ENCODE data around the gene PON2. TPM values are rescaled to one million over a fixed set of nuclear protein-coding genes. Genes with fewer than 3 reads are reported as not detected.

PON2 gene
- total and polyA plus RNA-seq, 8 donors: 10.5 to 48.3 (median 20.9) TPM

DNA sequence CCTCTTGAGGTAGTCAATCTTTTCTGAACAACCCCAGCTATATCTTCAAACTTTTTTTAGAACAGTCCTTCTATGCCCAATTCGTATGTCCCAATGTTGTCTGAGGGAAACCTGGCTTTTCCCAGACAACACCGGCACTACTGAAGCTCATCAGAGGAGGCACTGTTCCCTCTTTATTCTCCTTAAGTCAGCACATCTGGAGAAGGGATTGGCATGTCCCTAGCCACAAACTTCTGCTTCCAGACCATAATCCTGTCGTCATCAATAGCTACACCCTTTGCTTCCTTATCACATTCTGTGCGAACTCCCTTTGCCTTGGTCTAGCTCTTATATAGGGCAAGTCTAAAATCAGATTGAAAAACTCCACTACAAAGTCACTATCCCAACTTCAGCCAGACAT, 61.5 kb downstream of the PON2 start:
- Histone ChIP-seq H3K4me3 (no peak overlapping the region), H3K27me3 (no peaks in the 10 kb centered on the region), H3K9me3 (no peaks in the 10 kb centered on the region), H3K36me3 (no peaks in the 10 kb centered on the region), H3K4me1 (no peaks in the 10 kb centered on the region), H3K27ac (no peak overlapping the region)
- 78 to 87% methylated on average over 4 of the region's 4 CpGs for WGBS, 2 donors
- ATAC-seq: no peak
- no peak for DNase-seq
- TF ChIP-seq, protein P1, sequence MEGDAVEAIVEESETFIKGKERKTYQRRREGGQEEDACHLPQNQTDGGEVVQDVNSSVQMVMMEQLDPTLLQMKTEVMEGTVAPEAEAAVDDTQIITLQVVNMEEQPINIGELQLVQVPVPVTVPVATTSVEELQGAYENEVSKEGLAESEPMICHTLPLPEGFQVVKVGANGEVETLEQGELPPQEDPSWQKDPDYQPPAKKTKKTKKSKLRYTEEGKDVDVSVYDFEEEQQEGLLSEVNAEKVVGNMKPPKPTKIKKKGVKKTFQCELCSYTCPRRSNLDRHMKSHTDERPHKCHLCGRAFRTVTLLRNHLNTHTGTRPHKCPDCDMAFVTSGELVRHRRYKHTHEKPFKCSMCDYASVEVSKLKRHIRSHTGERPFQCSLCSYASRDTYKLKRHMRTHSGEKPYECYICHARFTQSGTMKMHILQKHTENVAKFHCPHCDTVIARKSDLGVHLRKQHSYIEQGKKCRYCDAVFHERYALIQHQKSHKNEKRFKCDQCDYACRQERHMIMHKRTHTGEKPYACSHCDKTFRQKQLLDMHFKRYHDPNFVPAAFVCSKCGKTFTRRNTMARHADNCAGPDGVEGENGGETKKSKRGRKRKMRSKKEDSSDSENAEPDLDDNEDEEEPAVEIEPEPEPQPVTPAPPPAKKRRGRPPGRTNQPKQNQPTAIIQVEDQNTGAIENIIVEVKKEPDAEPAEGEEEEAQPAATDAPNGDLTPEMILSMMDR (IDR thresholded peaks at IDR 0.05): no peak
- intact Hi-C loops (cut with DNase I): no loop called here
- FAIRE-seq: no peak

GRCh38 chr7:95368235-95368634, 66.6 kb downstream of the PON2 start:
- Histone ChIP-seq H3K36me3 (no peaks in the 10 kb centered on the region), H3K4me1 (no peaks in the 10 kb centered on the region), H3K27me3 (no peaks in the 10 kb centered on the region), H3K4me3 (no peak overlapping the region), H3K9me3 (no peaks in the 10 kb centered on the region), H3K27ac (no peak overlapping the region)
- 83 to 85% methylated on average over 3 of the region's 3 CpGs for WGBS, 2 donors
- no peak for FAIRE-seq
- no peak for DNase-seq
- intact Hi-C loops (cut with DNase I): no loop called here
- no peak for ATAC-seq
- TF ChIP-seq, protein P1 (IDR thresholded peaks at IDR 0.05): no peak

DNA sequence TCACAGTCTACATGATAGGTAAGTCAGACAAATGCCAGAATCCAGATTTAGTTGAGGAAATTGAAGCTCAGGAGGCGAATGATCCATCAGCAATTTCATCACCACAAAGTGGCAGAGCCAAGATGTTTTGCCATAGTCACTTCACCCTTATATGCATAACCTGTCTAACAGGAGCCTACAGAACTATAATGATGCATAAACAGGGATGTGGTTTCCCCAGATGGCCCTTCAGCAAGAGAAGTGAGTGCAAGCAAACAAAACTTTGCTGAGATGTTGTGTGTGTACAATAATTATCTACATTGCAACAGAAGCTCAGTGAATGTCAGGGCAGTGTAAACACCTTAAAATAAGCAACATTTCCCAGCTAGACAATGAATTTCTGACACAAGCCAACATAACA, 67.2 kb downstream of the PON2 start:
- no peaks in the 10 kb centered on the region for H3K36me3 ChIP-seq
- FAIRE-seq: no peak
- no peaks in the 10 kb centered on the region for H3K9me3 ChIP-seq
- intact Hi-C loops (cut with DNase I): no loop called here
- ATAC-seq: no peak
- H3K27me3 ChIP-seq: no peaks in the 10 kb centered on the region
- H3K4me1 ChIP-seq: no peaks in the 10 kb centered on the region
- TF ChIP-seq, protein P1 (IDR thresholded peaks at IDR 0.05): no peak
- 87 to 95% methylated on average over 1 of the region's 1 CpG for WGBS, 2 donors
- DNase-seq: no peak
- H3K4me3 ChIP-seq: no peak overlapping the region
- no peak overlapping the region for H3K27ac ChIP-seq

DNA sequence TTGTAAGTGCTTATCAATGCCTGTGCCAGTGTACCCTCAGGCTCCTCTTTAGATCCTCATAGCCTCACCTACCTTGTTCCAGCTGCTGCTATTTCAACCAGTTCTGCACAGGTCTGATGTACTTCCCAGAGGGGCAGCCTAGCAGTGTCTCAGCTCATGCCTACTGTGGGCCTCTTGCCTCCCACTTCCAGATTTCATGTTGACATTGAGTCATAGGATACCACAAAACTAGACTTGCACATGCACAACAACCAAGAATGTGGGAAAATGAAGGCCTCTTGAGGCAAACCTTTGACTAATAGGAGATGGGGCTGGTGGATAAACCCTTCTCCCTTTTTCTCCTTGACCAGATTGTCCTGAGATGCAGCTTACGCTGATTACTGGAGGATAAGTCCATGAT, 69.7 kb downstream of the PON2 start:
- Histone ChIP-seq H3K36me3 (no peaks in the 10 kb centered on the region), H3K27me3 (no peaks in the 10 kb centered on the region), H3K27ac (no peak overlapping the region), H3K9me3 (no peaks in the 10 kb centered on the region), H3K4me3 (no peak overlapping the region), H3K4me1 (no peaks in the 10 kb centered on the region)
- no peak for DNase-seq
- no peak for FAIRE-seq
- TF ChIP-seq, protein P1 (IDR thresholded peaks at IDR 0.05): no peak
- WGBS, 2 donors: 86 to 92% methylated on average over 1 of the region's 1 CpG
- intact Hi-C loops (cut with DNase I): no loop called here
- ATAC-seq: no peak

GRCh38 chr7:95357623-95358022, 77.2 kb downstream of the PON2 start:
- ATAC-seq: no peak
- Histone ChIP-seq H3K4me3 (no peak overlapping the region), H3K4me1 (no peaks in the 10 kb centered on the region), H3K27ac (no peak overlapping the region), H3K36me3 (no peaks in the 10 kb centered on the region), H3K9me3 (no peaks in the 10 kb centered on the region), H3K27me3 (no peaks in the 10 kb centered on the region)
- no peak for FAIRE-seq
- intact Hi-C loops (cut with DNase I): no loop called here
- 37 to 48% methylated on average over 3 of the region's 3 CpGs for WGBS, 2 donors
- TF ChIP-seq, protein P1 (IDR thresholded peaks at IDR 0.05): no peak
- no peak for DNase-seq

Other genes starting within 250 kb of the PON2 start
- gene PON1, start 110.5 kb downstream of the PON2 start, total RNA-seq: under 1 TPM in 3 of 6 donors, not detected in 3; 0.35 to 0.64 (median 0.51) TPM
- gene PON1, start 110.5 kb downstream of the PON2 start, polyA plus RNA-seq: under 1 TPM; 0.26 to 0.61 TPM
- 1 to 10 TPM; 2.4 to 5.5 (median 3.3) TPM for gene PON3, start 38.7 kb downstream of the PON2 start, total RNA-seq
- 1 to 10 TPM; 5.8 to 9.3 TPM for gene PON3, start 38.7 kb downstream of the PON2 start, polyA plus RNA-seq
- gene ASB4, start 50.9 kb upstream of the PON2 start, total RNA-seq: 1 to 10 TPM in 1 of 6 donors, under 1 TPM in 5; 0.16 to 1.1 (median 0.53) TPM
- 1 to 10 TPM in 1 of 2 donors, under 1 TPM in 1; 0.30 to 1.9 TPM for gene ASB4, start 50.9 kb upstream of the PON2 start, polyA plus RNA-seq
- 100 to 1,000 TPM in 1 of 6 donors, 10 to 100 TPM in 5; 20.4 to 679 (median 53.0) TPM for gene PDK4, start 161.5 kb upstream of the PON2 start, total RNA-seq
- gene PDK4, start 161.5 kb upstream of the PON2 start, polyA plus RNA-seq: 10 to 100 TPM; 71.3 to 71.7 TPM

Measured in pancreas (tissue), 10 donors.